Neural cell (in vitro differentiated cells): Measurements from ENCODE around the gene RNPEP. TPM values are rescaled to one million over a fixed set of nuclear protein-coding genes. Genes with fewer than 3 reads are reported as not detected.

ENCODE experiments used
- H2AFZ ChIP-seq: fragments of 200-600, 300-800 bp; sonication (generic), shearing (Covaris generic); 2 replicates; pipeline ENCODE4 v1.6.0; 2014; ENCODE audit warnings: low read depth, mild to moderate bottlenecking, antibody characterized with exemption, low read length, moderate library complexity
- H3F3A ChIP-seq: fragments of 200-600 bp; shearing (Covaris generic); 2 replicates; pipeline ENCODE4 v1.6.1; 2016; ENCODE audit warnings: mild to moderate bottlenecking, moderate library complexity, mixed read lengths, antibody characterized with exemption, low read length; ENCODE audit not compliant: insufficient read depth, poor library complexity, severe bottlenecking
- H3K27ac ChIP-seq: fragments of 200-600, 300-800 bp; sonication (generic), shearing (Covaris generic); 2 replicates; pipeline ENCODE4 v1.5.1; 2014; ENCODE audit warnings: mild to moderate bottlenecking, low read length, moderate library complexity
- H3K27me3 ChIP-seq: fragments of 300-800, 200-600 bp; sonication (generic), shearing (Covaris generic); 2 replicates; pipeline ENCODE4 v1.6.0; 2014; ENCODE audit warnings: mild to moderate bottlenecking, low read depth, low read length, moderate library complexity; ENCODE audit not compliant: insufficient read depth
- H3K36me3 ChIP-seq: fragments of 300-800, 200-600 bp; sonication (generic), shearing (Covaris generic); 2 replicates; pipeline ENCODE4 v1.5.1; 2014; ENCODE audit warnings: mild to moderate bottlenecking, antibody characterized with exemption, low read length, moderate library complexity; ENCODE audit not compliant: insufficient read depth
- H3K4me2 ChIP-seq: fragments of 300-800, 200-600 bp; sonication (generic), shearing (Covaris generic); 2 replicates; pipeline ENCODE4 v1.6.0; 2014; ENCODE audit warnings: mild to moderate bottlenecking, low read length
- H3K4me3 ChIP-seq: fragments of 300-800, 200-600 bp; sonication (generic), shearing (Covaris generic); 2 replicates; pipeline ENCODE4 v1.5.1; 2014; ENCODE audit warnings: mild to moderate bottlenecking, low read length, moderate library complexity
- H3K79me2 ChIP-seq: fragments of 200-600 bp; shearing (Covaris generic); replicated peaks from 2 replicates; pipeline ENCODE4 v1.6.0; 2014; ENCODE audit warnings: mild to moderate bottlenecking, low read length, moderate library complexity; ENCODE audit not compliant: insufficient read depth
- H3K9ac ChIP-seq: fragments of 300-800, 200-600 bp; sonication (generic), shearing (Covaris generic); 2 replicates; pipeline ENCODE4 v1.6.1; 2016; ENCODE audit warnings: mild to moderate bottlenecking, low read length, mixed read lengths
- H3K9me2 ChIP-seq: fragments of 200-600 bp; shearing (Covaris generic); 2 replicates; pipeline ENCODE4 v1.6.1; 2016; ENCODE audit warnings: mild to moderate bottlenecking, low read length, mixed read lengths; ENCODE audit not compliant: insufficient read depth
- H3K9me3 ChIP-seq: fragments of 200-600, 300-800 bp; sonication (generic), shearing (Covaris generic); 2 replicates; pipeline ENCODE4 v1.6.1; 2016; ENCODE audit warnings: mild to moderate bottlenecking, mixed run types, low read length, moderate library complexity, mixed read lengths
- H4K20me1 ChIP-seq: fragments of 200-600 bp; shearing (Covaris generic); 2 replicates; pipeline ENCODE4 v1.6.1; 2016; ENCODE audit warnings: mild to moderate bottlenecking, mixed run types; ENCODE audit not compliant: insufficient read depth
- EP300 ChIP-seq: fragments of 450-650 bp; conservative IDR thresholded peaks from 2 replicates; pipeline ENCODE4 v1.6.1; 2014; ENCODE audit warnings: antibody characterized with exemption, mild to moderate bottlenecking, moderate library complexity; ENCODE audit not compliant: poor library complexity, severe bottlenecking
- EZH2 ChIP-seq: fragments of 200-600, 300-800 bp; shearing (Covaris generic), sonication (generic); IDR thresholded peaks from 2 replicates; pipeline ENCODE4 v1.6.1; 2014; ENCODE audit warnings: antibody characterized with exemption, low read length, borderline replicate concordance, mild to moderate bottlenecking; ENCODE audit not compliant: insufficient read depth, poor library complexity, severe bottlenecking
- MXI1 ChIP-seq: fragments of 450-650 bp; conservative IDR thresholded peaks from 2 replicates; pipeline ENCODE4 v1.6.1; 2014; ENCODE audit warnings: antibody characterized with exemption, mild to moderate bottlenecking; ENCODE audit not compliant: poor library complexity, severe bottlenecking
- POLR2AphosphoS5 ChIP-seq: IDR thresholded peaks from 2 replicates; pipeline ENCODE4 v1.6.1; 2012
- RAD21 ChIP-seq: fragments of 450-650 bp; conservative IDR thresholded peaks from 2 replicates; pipeline ENCODE4 v1.6.1; 2014; ENCODE audit warnings: antibody characterized with exemption, mild to moderate bottlenecking, moderate library complexity
- SMC3 ChIP-seq: fragments of 450-650 bp; conservative IDR thresholded peaks from 2 replicates; pipeline ENCODE4 v1.6.1; 2014; ENCODE audit warnings: antibody characterized with exemption, mild to moderate bottlenecking, moderate library complexity; ENCODE audit not compliant: poor library complexity
- TAF1 ChIP-seq: IDR thresholded peaks from 2 replicates; pipeline ENCODE4 v1.6.1; 2012; ENCODE audit warnings: low read depth
- polyA plus RNA-seq: library from polyadenylated mRNA; depleted of rRNA; stranded (reverse); fragments of >200 nt; gene quantifications from 2 replicates; pipeline ENCODE4 v1.2.3, GENCODE V29; 2014
- TF ChIP-seq, protein P1 (sequence below): fragments of 450-650 bp; IDR thresholded peaks from 2 replicates; pipeline ENCODE4 v1.5.1; 2014; ENCODE audit warnings: antibody characterized with exemption, mild to moderate bottlenecking, moderate library complexity; ENCODE audit not compliant: poor library complexity, severe bottlenecking
- TF ChIP-seq, protein P2 (sequence below): IDR thresholded peaks from 2 replicates; pipeline ENCODE4 v1.6.1; 2012; ENCODE audit warnings: borderline replicate concordance

The RNPEP gene
- polyA plus RNA-seq, 1 donor from 2014 or later, result 33.1 TPM

DNA sequence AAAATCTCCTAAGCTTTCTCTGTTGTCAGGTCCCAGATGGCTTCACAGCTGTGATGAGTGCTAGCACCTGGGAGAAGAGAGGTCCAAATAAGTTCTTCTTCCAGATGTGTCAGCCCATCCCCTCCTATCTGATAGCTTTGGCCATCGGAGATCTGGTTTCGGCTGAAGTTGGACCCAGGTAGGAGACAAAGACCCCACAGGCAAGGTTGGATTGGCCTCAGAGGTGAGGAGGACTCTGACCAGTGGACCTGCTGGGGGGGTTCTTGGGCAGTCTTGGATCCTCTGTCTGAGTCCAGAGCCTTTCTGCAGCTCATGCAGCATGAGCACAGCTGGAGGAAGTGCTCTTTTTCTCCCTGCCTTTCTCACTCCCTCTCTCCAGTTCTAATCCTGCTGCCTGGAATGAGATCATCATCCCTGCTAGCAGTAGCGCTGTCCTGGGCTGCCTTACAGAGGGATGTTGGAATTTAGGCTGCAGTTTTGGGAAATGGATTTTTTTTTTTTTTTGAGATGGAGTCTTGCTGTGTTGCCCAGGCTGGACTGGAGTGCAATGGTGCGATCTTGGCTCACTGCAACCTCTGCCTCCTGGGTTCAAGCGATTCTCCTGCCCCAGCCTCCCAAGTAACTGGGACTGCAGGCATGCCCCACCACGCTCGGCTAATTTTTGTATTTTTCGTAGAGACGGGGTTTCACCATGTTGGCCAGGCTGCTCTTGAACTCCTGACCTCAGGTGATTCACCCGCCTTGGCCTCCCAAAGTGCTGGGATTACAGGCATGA is 7.1 kb downstream of the RNPEP start:
- H4K20me1 ChIP-seq, result no peaks in the 10 kb centered on the region
- H3K27me3 ChIP-seq, result no peaks in the 10 kb centered on the region
- no peak overlapping the region for H3K9ac ChIP-seq
- no peak for TF ChIP-seq POLR2AphosphoS5
- no peak for TF ChIP-seq EZH2
- no peak overlapping the region for H2AFZ ChIP-seq
- peaks cover 14% of the 10 kb centered on the region for H3K79me2 ChIP-seq
- H3K4me2 ChIP-seq, result no peak overlapping the region
- H3K36me3 ChIP-seq, result peaks cover 9% of the 10 kb centered on the region
- no peak overlapping the region for H3K27ac ChIP-seq
- no peaks in the 10 kb centered on the region for H3K9me3 ChIP-seq
- H3K4me3 ChIP-seq, result no peak overlapping the region
- no peaks in the 10 kb centered on the region for H3F3A ChIP-seq
- H3K9me2 ChIP-seq, result no peaks in the 10 kb centered on the region

DNA sequence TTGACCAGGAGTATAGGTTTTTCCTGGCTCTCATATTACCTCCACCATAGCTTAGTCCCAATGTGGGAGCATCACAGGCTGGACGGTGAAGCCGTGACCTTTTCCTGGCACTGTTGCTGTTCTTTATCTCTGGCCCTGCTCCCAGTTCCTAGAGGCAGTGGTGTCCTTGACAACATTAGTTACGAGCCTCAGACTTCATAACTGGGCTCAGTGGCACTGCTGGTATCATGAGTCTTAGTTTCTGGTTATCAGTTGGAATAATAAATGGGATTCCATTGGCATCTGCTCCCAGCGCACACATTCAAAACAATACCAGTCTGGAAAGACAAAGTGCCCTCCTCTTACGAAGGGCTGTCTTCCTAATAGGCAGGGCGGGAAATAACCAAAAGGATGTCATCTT is 8.0 kb downstream of the RNPEP start:
- Histone ChIP-seq H3K9ac (no peak overlapping the region), H3K9me2 (no peaks in the 10 kb centered on the region), H3K4me2 (no peak overlapping the region), H4K20me1 (no peaks in the 10 kb centered on the region), H2AFZ (no peak overlapping the region), H3K36me3 (peaks cover 9% of the 10 kb centered on the region), H3F3A (no peaks in the 10 kb centered on the region), H3K27me3 (no peaks in the 10 kb centered on the region), H3K27ac (no peak overlapping the region), H3K4me3 (no peak overlapping the region), H3K9me3 (no peaks in the 10 kb centered on the region), H3K79me2 (peaks cover 9% of the 10 kb centered on the region)
- TF ChIP-seq, protein P1, sequence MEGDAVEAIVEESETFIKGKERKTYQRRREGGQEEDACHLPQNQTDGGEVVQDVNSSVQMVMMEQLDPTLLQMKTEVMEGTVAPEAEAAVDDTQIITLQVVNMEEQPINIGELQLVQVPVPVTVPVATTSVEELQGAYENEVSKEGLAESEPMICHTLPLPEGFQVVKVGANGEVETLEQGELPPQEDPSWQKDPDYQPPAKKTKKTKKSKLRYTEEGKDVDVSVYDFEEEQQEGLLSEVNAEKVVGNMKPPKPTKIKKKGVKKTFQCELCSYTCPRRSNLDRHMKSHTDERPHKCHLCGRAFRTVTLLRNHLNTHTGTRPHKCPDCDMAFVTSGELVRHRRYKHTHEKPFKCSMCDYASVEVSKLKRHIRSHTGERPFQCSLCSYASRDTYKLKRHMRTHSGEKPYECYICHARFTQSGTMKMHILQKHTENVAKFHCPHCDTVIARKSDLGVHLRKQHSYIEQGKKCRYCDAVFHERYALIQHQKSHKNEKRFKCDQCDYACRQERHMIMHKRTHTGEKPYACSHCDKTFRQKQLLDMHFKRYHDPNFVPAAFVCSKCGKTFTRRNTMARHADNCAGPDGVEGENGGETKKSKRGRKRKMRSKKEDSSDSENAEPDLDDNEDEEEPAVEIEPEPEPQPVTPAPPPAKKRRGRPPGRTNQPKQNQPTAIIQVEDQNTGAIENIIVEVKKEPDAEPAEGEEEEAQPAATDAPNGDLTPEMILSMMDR, result no peak
- TF ChIP-seq TAF1 (no peak), EP300 (no peak), POLR2AphosphoS5 (no peak), RAD21 (no peak), MXI1 (no peak), SMC3 (no peak), EZH2 (no peak)
- TF ChIP-seq, protein P2, sequence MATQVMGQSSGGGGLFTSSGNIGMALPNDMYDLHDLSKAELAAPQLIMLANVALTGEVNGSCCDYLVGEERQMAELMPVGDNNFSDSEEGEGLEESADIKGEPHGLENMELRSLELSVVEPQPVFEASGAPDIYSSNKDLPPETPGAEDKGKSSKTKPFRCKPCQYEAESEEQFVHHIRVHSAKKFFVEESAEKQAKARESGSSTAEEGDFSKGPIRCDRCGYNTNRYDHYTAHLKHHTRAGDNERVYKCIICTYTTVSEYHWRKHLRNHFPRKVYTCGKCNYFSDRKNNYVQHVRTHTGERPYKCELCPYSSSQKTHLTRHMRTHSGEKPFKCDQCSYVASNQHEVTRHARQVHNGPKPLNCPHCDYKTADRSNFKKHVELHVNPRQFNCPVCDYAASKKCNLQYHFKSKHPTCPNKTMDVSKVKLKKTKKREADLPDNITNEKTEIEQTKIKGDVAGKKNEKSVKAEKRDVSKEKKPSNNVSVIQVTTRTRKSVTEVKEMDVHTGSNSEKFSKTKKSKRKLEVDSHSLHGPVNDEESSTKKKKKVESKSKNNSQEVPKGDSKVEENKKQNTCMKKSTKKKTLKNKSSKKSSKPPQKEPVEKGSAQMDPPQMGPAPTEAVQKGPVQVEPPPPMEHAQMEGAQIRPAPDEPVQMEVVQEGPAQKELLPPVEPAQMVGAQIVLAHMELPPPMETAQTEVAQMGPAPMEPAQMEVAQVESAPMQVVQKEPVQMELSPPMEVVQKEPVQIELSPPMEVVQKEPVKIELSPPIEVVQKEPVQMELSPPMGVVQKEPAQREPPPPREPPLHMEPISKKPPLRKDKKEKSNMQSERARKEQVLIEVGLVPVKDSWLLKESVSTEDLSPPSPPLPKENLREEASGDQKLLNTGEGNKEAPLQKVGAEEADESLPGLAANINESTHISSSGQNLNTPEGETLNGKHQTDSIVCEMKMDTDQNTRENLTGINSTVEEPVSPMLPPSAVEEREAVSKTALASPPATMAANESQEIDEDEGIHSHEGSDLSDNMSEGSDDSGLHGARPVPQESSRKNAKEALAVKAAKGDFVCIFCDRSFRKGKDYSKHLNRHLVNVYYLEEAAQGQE, result no peak
